LNCaP clone FGC (cell line): ENCODE data around the gene MINK1.

Source experiments
- DNase-seq: peaks from one replicate; pipeline ENCODE4 v3.0.0-alpha.2; 2011; ENCODE audit warnings: low read depth
- H3K4me3 ChIP-seq: 2 replicates; pipeline ENCODE4 v1.5.1; 2011; ENCODE audit warnings: mild to moderate bottlenecking, low read depth, low read length, control low read depth
- TF ChIP-seq, protein P1 (sequence below): IDR thresholded peaks from 2 replicates; pipeline ENCODE4 v1.5.1; 2012; ENCODE audit warnings: mild to moderate bottlenecking; ENCODE audit not compliant: control insufficient read depth, insufficient read depth; ENCODE audit errors: extremely low read depth

The MINK1 gene

DNA sequence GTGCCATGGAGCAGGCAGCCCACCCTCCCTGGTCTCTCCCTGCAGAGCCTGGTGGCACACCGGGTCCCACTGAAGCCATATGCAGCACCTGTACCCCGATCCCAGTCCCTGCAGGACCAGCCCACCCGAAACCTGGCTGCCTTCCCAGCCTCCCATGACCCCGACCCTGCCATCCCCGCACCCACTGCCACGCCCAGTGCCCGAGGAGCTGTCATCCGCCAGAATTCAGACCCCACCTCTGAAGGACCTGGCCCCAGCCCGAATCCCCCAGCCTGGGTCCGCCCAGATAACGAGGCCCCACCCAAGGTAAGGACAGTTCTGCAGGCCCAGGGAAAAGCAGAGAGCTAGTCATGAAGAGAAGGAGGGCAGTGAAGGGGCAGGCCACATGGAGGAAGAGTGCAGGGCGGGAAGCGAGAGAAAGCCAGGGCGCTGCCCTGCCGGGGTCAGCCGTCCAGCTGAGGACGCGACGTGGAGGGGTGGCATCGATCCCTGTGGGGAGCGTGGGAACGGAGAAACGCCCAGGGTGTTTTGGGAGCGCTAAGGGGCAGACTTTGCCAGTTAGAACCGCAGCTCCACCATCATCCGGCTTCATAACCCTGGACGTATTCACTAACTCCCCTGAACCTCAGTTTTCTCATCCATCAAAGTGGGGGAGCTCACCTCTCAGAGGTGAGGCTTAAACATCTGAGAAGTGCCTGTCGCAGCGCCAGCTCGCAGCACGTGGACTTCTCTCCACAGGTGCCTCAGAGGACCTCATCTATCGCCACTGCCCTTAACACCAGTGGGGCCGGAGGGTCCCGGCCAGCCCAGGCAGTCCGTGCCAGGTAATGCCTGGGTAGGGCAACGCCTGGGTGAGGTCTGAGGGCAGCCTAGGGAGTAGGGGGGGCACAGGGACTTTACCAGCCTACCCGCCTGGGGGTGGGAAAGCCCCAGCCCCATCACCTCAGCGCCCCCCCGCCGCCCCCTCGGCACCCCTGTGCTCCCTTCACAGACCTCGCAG, 58.6 kb downstream of the MINK1 start:
- no peak overlapping the region for H3K4me3 ChIP-seq
- no peak for DNase-seq
- TF ChIP-seq, protein P1, sequence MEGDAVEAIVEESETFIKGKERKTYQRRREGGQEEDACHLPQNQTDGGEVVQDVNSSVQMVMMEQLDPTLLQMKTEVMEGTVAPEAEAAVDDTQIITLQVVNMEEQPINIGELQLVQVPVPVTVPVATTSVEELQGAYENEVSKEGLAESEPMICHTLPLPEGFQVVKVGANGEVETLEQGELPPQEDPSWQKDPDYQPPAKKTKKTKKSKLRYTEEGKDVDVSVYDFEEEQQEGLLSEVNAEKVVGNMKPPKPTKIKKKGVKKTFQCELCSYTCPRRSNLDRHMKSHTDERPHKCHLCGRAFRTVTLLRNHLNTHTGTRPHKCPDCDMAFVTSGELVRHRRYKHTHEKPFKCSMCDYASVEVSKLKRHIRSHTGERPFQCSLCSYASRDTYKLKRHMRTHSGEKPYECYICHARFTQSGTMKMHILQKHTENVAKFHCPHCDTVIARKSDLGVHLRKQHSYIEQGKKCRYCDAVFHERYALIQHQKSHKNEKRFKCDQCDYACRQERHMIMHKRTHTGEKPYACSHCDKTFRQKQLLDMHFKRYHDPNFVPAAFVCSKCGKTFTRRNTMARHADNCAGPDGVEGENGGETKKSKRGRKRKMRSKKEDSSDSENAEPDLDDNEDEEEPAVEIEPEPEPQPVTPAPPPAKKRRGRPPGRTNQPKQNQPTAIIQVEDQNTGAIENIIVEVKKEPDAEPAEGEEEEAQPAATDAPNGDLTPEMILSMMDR = no peak

DNA sequence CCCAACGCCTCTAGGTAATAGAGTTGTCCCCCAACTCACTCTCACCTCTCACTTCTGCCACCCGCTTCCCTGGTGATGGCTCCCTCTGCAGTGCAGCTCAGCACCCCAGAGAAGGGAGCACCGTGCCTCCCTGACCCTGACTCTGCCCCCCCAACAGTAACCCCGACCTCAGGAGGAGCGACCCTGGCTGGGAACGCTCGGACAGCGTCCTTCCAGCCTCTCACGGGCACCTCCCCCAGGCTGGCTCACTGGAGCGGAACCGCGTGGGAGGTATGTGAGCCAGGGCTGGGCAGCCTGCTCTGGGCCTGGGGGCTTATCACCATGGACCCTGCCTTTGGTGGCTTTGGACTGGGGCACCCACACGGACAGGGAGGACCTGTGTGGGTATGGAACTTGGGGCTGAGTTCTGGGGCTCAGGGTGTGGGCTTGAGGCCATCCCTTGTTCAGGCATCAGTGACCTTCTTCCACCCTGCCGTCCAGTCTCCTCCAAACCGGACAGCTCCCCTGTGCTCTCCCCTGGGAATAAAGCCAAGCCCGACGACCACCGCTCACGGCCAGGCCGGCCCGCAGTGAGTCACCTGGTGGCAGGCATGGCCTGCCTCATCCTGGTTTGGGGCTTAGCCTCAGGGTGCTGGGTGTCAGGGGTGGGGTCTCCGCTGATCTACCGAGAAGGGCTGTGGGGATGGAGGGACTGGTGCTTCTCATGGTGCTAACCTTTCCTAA, 59.5 kb downstream of the MINK1 start:
- TF ChIP-seq, protein P1 = no peak
- no peak for DNase-seq
- H3K4me3 ChIP-seq = no peak overlapping the region

DNA sequence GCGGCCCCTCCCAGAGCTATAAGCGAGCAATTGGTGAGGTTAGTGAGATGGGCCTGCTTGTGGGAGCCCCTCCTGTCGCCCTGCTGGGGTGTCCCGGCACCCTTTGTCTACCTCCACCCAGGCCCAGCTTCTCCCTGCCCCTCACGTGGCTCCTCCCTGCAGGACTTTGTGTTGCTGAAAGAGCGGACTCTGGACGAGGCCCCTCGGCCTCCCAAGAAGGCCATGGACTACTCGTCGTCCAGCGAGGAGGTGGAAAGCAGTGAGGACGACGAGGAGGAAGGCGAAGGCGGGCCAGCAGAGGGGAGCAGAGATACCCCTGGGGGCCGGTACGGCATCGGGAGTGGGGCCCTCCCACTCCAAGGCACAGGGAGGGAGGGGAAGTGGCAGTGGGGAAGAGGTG, 60.1 kb downstream of the MINK1 start:
- H3K4me3 ChIP-seq = no peak overlapping the region
- TF ChIP-seq, protein P1 = no peak
- DNase-seq = no peak

DNA sequence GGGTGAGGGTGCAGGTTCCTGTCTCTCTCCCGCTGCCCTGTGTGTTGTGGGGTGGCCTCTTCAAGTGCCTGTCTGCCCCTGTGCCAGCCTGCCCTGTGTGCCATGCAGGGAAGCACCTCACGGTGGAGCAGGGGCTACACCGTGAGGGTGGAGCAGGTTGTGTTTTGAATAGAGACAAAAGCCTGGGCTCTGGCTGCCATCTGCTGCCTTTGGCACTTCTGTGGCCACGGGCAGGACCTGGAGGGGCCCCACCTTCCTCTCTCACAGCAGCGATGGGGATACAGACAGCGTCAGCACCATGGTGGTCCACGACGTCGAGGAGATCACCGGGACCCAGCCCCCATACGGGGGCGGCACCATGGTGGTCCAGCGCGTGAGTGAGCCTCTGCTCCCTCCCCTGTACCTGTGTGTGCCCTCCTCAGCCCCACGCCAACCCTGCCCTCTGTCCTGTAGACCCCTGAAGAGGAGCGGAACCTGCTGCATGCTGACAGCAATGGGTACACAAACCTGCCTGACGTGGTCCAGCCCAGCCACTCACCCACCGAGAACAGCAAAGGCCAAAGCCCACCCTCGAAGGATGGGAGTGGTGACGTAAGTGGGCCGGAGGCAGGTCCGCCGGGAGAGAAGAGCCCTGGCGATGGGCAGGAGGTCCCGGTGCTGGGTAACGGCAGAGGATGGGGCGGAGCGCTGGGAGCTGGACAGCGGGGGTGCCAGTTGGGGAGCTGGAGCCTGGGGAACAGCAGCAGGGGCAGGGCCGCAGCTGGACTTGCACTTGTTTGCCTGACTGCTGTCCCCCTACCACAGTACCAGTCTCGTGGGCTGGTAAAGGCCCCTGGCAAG, 60.8 kb downstream of the MINK1 start:
- DNase-seq = no peak
- TF ChIP-seq, protein P1 = no peak
- H3K4me3 ChIP-seq = no peak overlapping the region

DNA sequence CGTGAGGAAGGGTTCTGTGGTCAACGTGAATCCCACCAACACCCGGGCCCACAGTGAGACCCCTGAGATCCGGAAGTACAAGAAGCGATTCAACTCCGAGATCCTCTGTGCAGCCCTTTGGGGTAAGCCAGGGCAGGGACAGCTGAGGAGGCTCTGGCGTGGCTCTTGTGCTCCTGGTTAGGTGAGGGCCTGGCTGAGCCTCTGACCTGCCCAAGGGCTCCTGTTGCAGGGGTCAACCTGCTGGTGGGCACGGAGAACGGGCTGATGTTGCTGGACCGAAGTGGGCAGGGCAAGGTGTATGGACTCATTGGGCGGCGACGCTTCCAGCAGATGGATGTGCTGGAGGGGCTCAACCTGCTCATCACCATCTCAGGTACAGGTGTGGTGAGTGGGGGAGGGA, 62.0 kb downstream of the MINK1 start:
- DNase-seq = no peak
- no peak overlapping the region for H3K4me3 ChIP-seq
- TF ChIP-seq, protein P1 = no peak

DNA sequence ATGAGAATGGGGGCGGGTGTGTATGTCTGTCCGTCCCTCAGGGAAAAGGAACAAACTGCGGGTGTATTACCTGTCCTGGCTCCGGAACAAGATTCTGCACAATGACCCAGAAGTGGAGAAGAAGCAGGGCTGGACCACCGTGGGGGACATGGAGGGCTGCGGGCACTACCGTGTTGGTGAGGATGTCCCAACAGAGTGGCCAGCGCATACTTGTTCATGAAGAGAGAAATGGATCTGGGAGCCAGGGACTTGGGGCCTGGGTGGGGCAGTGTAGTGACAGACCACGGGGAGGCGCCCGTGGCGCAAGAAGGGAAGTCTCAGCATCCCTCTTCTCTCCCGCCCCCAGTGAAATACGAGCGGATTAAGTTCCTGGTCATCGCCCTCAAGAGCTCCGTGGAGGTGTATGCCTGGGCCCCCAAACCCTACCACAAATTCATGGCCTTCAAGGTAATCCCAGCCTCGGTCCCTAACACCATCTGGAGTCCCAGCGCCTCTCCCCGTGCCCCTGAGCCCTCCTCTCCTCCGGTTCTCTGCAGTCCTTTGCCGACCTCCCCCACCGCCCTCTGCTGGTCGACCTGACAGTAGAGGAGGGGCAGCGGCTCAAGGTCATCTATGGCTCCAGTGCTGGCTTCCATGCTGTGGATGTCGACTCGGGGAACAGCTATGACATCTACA, 62.7 kb downstream of the MINK1 start:
- TF ChIP-seq, protein P1 = no peak
- DNase-seq = no peak
- H3K4me3 ChIP-seq = no peak overlapping the region
